Measurements from ENCODE around the gene MAP4K5. TPM values are rescaled to one million over a fixed set of nuclear protein-coding genes. Genes with fewer than 3 reads are reported as not detected.

The MAP4K5 gene
- polyA plus RNA-seq, 12 donors: 25.7 to 85.5 (median 37.5) TPM; not detected in 1

DNA sequence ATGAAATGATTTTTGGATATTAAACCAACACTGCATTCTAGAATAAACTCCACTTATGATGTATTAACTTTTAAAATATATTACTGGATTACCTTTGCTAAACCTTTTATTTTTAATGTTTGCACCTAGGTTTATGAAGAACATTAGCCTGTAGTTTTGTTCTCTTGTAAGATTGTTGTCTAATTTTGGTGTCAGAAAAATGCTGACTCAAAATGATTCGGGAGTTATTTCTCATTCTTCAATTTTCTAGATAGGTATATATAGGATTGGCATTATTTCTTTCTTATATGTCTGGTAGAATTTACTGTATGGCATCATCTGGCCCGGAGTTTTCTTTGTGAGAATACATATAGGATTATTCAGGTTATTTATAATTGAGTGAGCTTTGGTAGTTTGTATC is 54.6 kb downstream of the MAP4K5 start:
- no peak for DNase-seq

DNA sequence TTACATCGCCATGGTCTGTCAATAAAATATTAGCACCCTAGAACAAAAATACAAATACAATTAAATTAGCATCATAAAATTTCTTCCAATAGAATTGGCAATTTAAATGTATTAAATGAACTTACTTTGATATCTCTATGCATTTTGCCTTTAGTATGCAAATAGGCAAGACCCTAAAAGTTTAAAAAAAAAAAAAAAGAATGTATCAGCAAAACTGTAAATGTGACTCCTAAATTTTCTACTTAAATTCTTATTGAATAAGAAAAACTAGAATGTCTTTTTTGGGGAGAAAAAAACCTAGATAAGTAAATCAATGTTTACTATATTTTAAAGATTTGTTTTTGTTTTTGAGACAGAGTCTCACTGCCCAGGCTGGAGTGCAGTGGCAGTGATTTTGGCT is 56.2 kb downstream of the MAP4K5 start:
- DNase-seq: no peak

DNA sequence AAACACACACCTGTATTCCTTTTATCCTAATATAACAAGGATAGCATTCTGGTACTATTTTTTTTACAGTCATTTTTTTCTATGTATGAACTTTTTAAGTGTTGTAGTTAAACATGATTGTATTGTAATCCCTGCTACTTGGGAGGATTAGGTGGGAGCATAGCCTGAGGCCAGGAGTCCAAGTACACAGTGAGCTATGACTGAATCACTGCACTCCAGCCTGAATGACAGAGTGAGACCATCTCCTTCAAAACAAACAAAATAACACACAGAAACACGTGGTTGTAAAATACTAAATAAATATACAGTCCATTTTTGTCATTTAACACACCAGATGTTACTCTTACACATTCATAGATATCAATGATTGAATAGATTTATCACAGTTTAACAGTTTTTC is 56.9 kb downstream of the MAP4K5 start:
- no peak for DNase-seq

DNA sequence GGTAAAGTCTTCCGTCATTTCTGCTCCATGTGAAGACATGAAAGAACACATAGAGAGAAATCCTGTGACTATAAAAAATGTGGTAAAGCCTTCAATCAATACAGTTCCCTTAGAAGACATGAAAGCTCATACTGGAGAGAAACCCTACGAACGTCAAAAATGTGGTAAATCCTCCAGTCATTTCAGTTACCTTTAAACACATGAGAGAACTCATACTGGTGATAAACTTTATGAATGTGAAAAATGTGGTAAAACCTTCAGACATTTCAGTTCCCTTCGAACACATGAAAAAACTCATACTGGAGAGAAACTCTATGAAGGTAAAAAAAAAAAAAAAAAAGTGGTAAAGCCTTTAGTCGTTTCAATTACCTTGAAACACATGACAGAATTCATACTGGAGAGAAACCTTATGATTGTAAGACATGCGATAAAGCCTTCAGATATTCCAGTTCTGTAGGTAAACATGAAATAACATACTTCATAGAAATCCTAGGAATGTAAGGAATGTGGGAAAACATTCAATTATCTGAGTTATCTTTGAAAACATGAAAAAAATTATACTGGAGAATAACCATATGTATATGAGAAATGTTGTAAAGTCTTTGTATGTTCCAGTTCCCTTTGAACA is 60.4 kb downstream of the MAP4K5 start:
- DNase-seq: no peak

DNA sequence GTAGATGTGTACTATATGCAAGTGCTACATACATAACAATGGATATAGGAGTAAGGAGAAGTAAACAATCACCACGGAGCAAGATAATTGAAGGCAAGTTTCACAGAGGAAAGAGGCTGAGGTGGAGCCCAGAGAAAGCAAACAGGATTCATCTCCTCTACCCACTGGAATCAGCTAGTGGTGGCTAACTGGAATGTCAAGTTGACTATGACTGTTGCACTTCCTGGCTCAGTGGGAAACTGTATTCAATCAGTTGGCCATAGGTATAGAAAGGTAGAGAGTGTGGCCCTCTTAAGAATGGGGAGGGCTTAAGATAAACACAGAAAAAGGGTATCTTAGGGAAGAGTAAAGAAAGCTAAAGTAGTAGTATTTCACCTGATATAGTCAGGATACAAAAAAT is 62.4 kb downstream of the MAP4K5 start:
- no peak for DNase-seq

DNA sequence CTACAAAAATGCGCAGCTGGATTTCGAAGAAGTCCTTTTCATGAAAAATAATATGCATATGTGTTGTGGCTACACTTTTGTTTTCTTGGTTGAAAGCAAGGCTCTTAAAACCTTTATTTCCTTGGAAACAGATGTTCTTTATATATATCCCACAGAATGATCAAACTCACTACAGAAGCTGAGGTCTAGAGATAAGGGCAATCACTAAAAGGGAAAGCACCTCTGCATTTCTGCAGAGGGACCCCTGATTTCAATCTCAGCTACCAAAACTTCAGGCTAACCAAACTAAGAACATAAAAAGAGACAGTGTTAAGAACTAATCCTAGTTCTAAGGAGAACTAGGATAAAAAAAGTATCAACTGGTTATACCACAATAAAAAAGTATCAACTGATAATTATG is 70.3 kb downstream of the MAP4K5 start:
- DNase-seq: no peak

DNA sequence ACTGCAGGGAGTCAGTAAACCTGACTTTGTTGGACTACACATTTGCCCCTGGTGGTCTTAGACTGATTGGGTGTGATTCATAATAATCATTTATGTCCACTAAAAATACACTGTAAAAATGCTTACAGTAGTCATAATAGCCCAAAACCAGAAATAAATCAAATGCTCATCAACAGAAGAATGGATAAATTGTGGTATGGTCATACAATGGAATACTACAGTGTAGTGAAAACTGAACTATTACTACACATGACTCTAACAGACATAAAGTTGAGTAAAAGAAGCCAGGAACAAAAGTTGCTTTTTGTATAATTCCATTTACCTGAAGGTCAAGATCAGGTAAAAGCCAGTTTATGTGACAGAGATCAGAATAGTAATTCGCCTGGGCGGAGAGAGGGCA is 78.5 kb downstream of the MAP4K5 start:
- no peak for DNase-seq

DNA sequence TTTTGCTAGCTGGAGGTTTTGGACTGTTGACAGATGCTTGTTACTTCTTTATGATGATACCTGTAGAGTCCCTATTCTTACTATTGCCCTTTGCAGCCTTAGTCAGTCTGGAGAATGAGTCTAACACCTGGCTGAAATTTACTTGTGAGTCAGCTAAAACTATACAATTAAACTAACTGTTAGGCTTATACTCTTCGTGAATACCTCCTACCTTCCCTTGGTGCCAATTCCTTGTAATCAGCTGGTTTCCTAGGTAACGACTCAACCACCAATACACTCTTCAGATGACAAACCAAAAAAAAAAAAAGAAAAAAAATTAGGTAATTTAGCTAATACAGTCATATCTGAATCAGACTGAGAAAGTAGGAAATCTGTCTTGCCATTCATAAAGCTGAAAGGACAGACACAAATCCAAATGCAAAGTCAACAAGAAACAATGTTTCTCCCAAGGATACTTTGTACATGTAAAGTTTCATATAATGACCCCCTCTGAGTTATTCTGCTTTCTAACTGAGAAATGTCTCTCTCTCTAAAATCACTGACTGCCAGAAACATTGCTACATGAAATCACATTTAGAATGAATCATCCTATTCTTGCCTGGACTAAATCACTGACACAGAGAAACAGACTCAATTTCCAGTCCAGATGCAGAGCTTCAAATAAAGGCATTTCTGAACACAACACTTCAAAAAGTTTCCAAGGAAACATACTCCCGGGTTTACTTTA is 79.2 kb downstream of the MAP4K5 start:
- DNase-seq: peak; percentile 5

DNA sequence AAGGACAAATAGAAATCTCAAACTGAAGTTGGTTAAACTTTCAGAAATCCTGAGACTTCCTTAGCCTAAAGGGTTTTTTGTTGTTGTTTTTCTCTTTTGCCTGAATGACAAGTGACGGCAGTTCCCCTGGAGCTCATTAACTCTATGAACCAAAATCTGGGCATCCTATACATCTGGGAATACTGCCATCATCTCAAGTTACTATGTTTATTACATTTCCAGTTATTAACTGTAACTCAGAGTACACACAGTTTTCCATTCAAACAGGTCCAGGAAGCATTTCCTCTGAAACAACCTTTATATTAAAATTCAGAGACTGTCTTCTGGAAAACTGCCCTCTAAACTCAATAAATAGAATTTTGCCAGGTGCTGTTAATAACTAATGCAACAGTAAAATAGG is 80.1 kb downstream of the MAP4K5 start:
- DNase-seq: peak; percentile 16

DNA sequence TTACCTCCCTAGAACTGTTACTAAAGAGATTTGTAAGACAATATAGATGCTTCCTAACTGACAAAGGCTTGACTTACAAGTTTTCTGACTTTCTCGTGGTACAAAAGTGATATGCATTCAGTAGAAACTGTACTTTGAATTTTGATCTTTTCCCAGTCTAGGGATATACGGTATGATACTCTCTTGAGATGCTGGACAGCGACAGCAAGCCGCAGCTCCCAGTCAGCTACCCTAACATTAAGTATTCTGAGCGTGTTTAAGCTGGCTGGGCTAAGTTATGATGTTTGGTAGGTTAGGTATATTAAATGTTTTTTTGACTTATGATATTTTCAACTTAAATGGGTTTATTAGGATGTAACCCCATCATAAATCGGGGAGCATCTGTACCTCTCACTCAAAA is 80.5 kb downstream of the MAP4K5 start:
- DNase-seq: no peak

DNA sequence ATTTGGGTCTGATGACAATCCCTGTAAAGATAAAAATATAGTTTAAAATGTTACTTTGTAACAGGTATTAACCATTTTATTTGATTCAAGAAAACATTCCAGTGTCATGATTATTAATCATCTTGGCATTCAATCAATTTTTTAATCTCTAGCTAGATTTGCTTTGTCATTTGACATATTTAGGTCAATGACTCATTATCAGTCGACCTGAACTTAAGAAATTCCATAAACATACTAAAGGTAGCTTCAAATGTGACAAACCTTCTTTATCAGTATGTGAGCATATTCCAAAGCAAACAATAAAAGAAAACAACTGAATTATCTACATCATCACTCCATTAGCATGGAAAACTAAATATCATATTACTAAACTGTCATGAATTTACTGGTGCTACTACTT is 84.9 kb downstream of the MAP4K5 start:
- DNase-seq: no peak

DNA sequence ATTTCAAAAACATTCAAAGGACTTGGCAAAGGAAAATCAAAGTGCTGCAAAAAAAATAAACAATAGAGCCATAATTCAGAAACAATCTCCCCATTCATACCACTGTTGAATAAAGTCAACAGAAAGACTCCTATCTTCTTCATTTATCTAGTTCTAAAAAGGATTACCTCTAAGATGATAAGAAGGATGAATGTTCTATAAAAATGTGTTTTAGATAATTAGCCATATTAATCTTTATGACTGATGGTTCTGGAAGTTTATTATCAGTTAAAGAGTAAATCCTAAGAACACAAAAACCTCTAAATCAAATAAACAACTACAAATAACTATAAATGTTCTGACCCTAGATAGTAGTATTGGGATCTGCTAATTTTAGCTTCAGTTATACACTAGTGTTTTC is 97.8 kb downstream of the MAP4K5 start:
- DNase-seq: no peak

DNA sequence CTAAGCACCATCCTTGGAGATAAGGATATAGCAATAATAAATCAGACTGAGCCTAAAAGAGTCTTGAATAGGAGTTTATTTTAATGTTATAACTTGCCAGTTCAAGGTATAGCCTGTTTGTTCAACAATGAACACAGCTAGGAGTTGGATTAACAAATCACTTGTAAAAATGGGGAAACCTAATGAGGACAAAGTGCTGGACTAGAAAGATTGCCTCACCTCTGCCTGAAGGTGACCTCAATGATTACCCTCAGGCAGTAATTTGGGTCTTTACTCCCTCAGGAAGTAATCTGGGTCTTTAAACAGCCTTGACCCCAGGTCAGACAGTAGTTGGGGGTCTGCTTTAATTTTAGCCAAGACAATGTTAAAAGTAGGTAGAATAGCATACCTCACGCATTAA is 100.2 kb downstream of the MAP4K5 start:
- DNase-seq: no peak

DNA sequence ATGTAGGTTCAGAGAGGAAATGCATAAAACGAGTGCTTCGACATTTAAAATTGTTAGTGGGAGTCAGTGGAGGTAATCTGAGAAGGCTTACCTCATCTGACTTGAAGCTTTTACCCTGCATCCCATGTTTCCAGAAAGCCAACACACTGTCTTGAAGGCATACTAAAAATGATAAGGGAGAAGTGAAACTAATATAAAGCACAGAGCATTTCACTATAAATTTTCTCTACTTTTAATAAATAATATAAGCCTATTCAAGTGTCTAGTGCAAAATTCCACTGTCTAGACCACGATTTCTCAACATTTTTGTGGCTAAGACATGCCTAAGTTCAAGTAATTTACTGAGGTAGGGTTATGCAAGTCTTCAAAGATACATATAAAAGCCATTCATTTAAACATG is 106.6 kb downstream of the MAP4K5 start:
- no peak for DNase-seq

DNA sequence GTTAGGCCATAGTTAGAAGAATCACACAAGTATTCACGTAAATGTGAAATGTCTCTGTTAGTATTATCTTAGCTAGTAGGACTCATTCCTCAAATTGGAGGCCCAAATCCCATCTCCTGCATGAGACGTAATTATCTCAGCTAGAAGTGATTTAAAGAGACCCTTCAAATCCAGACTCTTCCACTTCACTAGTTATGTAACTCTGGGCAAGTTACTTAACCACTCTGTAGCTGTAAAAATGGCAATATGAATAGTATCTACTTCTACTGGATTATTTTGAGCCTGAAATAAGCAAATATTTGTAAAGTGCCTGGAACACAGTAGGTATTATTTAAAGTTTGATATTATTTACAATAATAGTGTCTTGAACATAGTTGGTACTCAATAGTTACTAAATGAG is 107.3 kb downstream of the MAP4K5 start:
- no peak for DNase-seq

DNA sequence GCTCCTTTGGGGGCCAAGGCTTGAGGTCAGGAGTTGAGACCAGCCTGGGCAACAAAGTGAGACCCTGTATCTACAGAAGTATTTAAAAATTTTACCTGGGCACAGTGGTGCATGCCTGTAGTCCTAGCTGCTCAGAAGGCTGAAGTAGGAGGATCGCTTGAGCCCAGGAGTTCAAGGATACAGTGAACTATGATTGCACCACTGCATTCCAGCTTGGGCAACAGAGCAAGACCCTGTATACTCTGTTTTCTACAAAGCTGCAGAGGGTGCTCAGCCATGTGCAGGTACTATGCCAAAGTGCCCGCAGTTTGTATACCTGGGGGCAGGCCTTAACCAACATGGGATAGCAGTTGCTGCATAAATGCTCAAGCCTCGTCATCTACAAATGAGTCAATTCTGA is 108.8 kb downstream of the MAP4K5 start:
- no peak for DNase-seq

DNA sequence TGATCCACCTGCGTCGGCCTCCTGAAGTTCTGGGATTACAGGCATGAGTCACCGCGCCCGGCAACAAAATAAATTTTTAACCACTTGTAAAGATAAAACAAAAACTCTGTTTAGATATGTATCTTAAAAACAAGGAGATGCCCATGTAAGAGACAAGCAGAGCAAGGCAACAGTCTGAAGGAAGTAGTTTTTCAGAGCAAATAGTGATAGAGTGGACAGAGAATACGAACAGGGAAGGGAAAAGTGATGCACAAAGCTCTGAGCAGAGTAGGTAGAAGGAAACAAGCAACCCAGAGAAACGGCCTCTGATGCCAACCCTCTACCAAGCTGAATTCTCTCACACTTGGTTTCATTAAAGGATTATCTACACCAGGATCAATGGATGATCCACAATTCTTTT is 110.9 kb downstream of the MAP4K5 start:
- DNase-seq: no peak

DNA sequence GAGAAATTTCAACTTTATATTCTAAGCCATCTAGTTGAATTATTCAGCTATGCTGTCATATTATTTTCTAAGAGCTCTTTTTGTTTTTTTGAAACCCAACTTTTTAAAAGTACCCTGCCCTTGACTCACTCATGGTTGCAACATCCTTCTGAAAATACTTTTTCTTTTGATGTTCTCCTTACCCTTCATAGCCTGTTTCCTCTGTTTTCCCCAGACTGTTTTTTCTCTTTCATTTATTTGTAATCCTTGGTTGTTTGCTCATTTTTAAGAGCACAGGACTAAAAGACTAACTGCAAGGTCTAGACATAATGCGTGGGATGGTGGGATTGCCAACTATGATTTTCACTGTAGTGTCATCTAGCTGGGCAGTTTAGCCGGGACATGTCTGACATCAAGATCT is 114.5 kb downstream of the MAP4K5 start:
- no peak for DNase-seq

DNA sequence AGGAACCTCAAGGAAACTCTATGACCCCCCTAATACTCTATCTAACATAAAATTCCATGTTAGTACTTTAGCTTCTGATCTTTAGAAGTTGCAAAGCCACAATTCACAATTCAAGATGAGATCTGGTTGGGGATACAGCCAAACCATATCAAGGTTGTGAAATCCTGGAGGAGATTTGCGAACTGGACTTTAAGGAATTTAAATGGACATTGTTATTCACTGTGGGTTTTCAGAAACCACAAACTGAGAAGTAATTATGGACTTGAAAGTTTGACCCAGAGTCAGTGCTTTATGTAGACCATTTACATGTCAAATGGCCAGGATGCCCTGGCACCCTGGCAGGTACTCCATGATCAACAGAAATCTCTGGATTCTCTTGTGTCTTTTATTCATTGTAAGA is 121.4 kb downstream of the MAP4K5 start:
- no peak for DNase-seq

DNA sequence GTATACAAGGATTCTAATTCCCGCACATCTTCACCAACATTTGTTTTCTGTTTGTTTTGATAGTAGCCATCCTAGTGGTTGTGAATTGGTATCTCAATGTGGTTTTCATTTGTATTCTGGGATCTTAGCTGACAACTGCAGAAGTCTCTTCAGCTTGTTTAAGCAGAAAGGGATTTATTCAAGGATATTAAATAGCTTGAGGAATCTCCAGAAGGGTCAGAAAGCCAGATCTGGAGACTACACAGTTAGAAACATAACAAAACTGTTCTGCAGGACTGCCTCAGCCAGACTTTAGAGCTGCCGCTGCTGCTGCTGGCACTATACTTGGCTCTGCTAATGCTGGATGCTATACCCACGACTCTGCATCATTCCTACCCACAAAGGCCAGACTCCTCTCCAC is 122.3 kb downstream of the MAP4K5 start:
- no peak for DNase-seq

DNA sequence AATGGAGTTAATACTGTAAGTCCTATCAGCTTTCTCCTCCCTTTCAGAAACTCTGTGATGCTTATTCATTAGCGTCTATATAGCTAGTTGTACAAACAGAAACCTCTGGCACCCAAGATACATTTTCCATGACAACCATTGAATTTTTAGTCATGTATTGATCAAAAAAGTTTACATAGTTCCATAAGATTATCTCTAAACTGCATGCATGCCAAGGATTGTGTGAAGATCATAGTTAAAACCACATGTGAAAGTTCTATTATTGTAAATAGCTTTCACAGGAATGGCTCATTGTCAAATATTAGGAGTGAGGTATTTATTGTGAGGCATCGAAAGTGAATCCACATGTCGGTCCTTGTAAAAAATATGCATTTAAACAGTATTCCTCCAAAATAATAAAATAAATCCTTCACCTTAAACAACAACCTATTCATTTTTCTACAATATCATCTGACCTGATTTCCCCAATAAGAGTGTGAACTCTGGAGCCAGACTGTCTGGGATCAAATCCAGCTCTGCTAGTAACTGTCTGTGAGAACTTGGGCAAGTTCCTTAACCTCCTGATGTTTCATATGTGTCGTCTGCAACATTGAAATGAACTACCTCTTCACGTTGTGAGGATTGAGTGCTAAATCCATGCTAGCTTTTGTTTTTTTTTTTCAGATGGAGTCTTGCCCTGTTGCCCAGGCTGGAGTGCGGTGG is 125.1 kb downstream of the MAP4K5 start:
- DNase-seq: peak; percentile 76

DNA sequence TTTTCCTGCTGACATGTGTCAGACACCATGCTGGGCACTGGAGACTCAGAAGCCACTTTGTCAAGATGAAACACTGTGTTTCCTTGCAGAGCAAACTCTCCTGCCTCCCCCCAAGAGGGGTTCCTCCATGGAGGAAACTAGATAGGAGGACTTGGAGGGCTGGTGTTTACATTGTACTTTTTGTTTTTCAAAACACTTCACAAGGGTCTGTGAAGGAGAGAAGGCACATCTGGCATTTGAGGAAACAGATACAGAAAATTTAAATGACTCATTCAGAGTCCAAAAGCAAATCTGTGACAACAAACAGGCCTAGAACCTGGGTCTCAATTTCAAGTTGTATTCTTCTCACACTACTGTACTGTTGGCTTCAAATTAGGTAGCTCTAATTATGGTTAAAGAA is 128.9 kb downstream of the MAP4K5 start:
- no peak for DNase-seq

DNA sequence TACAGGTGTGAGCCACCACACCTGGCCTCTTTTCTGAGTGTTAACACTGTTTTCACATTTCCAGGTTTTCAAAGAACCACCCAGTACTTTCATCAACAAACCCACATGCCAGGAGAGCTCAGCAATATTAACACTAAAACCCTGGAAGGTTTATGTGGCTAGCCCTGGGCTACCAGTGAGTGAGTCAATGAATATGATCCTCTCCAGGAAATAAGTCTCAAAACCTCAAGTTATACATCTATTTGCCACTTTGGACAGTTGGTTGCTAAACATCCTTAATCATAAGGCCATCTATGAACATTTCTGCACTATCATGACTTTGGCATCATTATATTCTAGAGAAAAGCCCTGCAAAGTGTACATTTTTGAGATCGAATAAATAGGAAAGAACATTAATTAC is 129.4 kb downstream of the MAP4K5 start:
- DNase-seq: no peak
